NCI-H774 (cell line): ENCODE measurements around the gene CCDC33.
A peak's percentile ranks its signal among the peaks of the same experiment; 100 is the strongest.

Experiments used
- DNase-seq: peaks from one replicate; lab custom pipeline; 2025; lab: John Stamatoyannopoulos, UW

Gene CCDC33

GRCh38 chr15:74281147-74282133 is 45.3 kb downstream of the CCDC33 start:
- no peak for DNase-seq

- no peak for DNase-seq
These were observed 47.2 kb downstream of the CCDC33 start for GRCh38 chr15:74283368-74283767.

GRCh38 chr15:74289671-74290070 is 53.5 kb downstream of the CCDC33 start:
- no peak for DNase-seq

- DNase-seq = no peak
These were observed 54.5 kb downstream of the CCDC33 start for GRCh38 chr15:74290645-74291044.

GRCh38 chr15:74291101-74292071 is 55.3 kb downstream of the CCDC33 start:
- DNase-seq = peak; percentile 49

- no peak for DNase-seq
These were observed 57.1 kb downstream of the CCDC33 start for GRCh38 chr15:74293021-74293810.

GRCh38 chr15:74294010-74294409 is 57.9 kb downstream of the CCDC33 start:
- DNase-seq = peak; percentile 48

- no peak for DNase-seq
These were observed 59.7 kb downstream of the CCDC33 start for GRCh38 chr15:74295800-74296199.

GRCh38 chr15:74297887-74298286 is 61.8 kb downstream of the CCDC33 start:
- DNase-seq = no peak

GRCh38 chr15:74300057-74300795 is 64.1 kb downstream of the CCDC33 start:
- DNase-seq = no peak

- no peak for DNase-seq
These were observed 65.6 kb downstream of the CCDC33 start for GRCh38 chr15:74301583-74302361.

- DNase-seq = no peak
These were observed 66.8 kb downstream of the CCDC33 start for GRCh38 chr15:74302821-74303359.

GRCh38 chr15:74303741-74304309 is 67.7 kb downstream of the CCDC33 start:
- no peak for DNase-seq

GRCh38 chr15:74304431-74304830 is 68.3 kb downstream of the CCDC33 start:
- no peak for DNase-seq

- no peak for DNase-seq
These were observed 69.6 kb downstream of the CCDC33 start for GRCh38 chr15:74305687-74306086.

- no peak for DNase-seq
These were observed 70.7 kb downstream of the CCDC33 start for GRCh38 chr15:74306781-74307217.

- peak; percentile 59 for DNase-seq
These were observed 72.0 kb downstream of the CCDC33 start for GRCh38 chr15:74307827-74308811.
